ENCODE results near the gene S100A14. TPM values are rescaled to one million over a fixed set of nuclear protein-coding genes. Genes with fewer than 3 reads are reported as not detected.

Gene S100A14
- total RNA-seq, 1 experiment from 2014 or later, result 252 TPM

DNA sequence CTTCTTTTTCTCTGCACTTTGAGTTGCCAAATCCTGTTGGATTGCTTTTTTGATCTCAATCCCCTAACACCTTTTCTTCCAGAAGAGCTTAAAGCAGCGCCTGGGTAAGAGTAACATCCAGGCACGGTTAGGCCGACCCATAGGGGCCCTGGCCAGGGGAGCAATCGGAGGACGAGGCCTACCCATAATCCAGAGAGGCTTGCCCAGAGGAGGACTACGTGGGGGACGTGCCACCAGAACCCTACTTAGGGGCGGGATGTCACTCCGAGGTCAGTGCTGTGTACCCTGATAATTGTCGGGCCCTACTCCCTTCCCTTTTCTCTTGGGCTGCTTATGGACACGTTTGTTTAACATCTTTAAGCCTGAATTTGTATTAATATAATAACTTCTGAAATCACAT, 26.0 kb upstream of the S100A14 start:
- Histone ChIP-seq H3K9ac (ENCODE audit: low read length) (no peak overlapping the region), H3K9me2 (ENCODE audit: insufficient read depth) (no peaks in the 10 kb centered on the region), H2AFZ (ENCODE audit: low read depth, low read length, poor library complexity, severe bottlenecking) (no peak overlapping the region), H3K4me3 (replicated peaks in 1 of 2; ENCODE audit: low read depth in 1 of 2, low read length in 2 of 2) (no peak overlapping the region), H3K9me3 (ENCODE audit: control insufficient read depth in 1 of 2, insufficient read depth in 1 of 2, low read depth in 1 of 2, low read length in 2 of 2) (no peaks in the 10 kb centered on the region), H3K4me2 (ENCODE audit: low read length) (no peak overlapping the region), H3K27ac (ENCODE audit: low read depth, low read length) (no peak overlapping the region), H3K36me3 (ENCODE audit: control insufficient read depth in 1 of 2, insufficient read depth in 2 of 2, low read length in 2 of 2) (peaks cover 77 to 89% of the 10 kb centered on the region in 2 experiments), H4K20me1 (ENCODE audit: insufficient read depth) (peaks cover 6% of the 10 kb centered on the region; the same call in 1 of the 2 replicates), H3K4me1 (ENCODE audit: control insufficient read depth in 1 of 2, insufficient read depth in 2 of 2, low read length in 2 of 2) (peaks cover 0 to under 1% of the 10 kb centered on the region in 2 experiments; a peak in 1 of 4 replicates), H3K79me2 (ENCODE audit: insufficient read depth, low read length) (peaks cover 79% of the 10 kb centered on the region), H3K27me3 (ENCODE audit: insufficient read depth, low read length) (no peaks in the 10 kb centered on the region)
- ATAC-seq, result no peak
- TF ChIP-seq ZFX (IDR thresholded peaks at IDR 0.05) (no peak), POLR2AphosphoS5 (IDR thresholded peaks at IDR 0.05; ENCODE audit: low read depth, low read length) (no peak), POLR2A (IDR thresholded peaks at IDR 0.05; ENCODE audit: borderline replicate concordance, extremely low read depth, insufficient read depth, insufficient read length) (no peak), JUND (IDR thresholded peaks at IDR 0.05) (no peak), FOSL1 (IDR thresholded peaks at IDR 0.05; ENCODE audit: low read depth) (no peak), EGR1 (IDR thresholded peaks at IDR 0.05; ENCODE audit: low read depth) (no peak), EZH2 (IDR thresholded peaks at IDR 0.05) (no peak), CBX3 (IDR thresholded peaks at IDR 0.05; ENCODE audit: low read depth) (no peak), ZNF274 (IDR thresholded peaks at IDR 0.05; ENCODE audit: low read depth, low read length) (no peak), RAD21 (IDR thresholded peaks at IDR 0.05; ENCODE audit: low read depth) (no peak)
- TF ChIP-seq, protein P1, sequence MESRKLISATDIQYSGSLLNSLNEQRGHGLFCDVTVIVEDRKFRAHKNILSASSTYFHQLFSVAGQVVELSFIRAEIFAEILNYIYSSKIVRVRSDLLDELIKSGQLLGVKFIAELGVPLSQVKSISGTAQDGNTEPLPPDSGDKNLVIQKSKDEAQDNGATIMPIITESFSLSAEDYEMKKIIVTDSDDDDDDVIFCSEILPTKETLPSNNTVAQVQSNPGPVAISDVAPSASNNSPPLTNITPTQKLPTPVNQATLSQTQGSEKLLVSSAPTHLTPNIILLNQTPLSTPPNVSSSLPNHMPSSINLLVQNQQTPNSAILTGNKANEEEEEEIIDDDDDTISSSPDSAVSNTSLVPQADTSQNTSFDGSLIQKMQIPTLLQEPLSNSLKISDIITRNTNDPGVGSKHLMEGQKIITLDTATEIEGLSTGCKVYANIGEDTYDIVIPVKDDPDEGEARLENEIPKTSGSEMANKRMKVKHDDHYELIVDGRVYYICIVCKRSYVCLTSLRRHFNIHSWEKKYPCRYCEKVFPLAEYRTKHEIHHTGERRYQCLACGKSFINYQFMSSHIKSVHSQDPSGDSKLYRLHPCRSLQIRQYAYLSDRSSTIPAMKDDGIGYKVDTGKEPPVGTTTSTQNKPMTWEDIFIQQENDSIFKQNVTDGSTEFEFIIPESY (IDR thresholded peaks at IDR 0.05; ENCODE audit: extremely low read depth, insufficient replicate concordance, low read length), result no peak
- TF ChIP-seq, protein P2, sequence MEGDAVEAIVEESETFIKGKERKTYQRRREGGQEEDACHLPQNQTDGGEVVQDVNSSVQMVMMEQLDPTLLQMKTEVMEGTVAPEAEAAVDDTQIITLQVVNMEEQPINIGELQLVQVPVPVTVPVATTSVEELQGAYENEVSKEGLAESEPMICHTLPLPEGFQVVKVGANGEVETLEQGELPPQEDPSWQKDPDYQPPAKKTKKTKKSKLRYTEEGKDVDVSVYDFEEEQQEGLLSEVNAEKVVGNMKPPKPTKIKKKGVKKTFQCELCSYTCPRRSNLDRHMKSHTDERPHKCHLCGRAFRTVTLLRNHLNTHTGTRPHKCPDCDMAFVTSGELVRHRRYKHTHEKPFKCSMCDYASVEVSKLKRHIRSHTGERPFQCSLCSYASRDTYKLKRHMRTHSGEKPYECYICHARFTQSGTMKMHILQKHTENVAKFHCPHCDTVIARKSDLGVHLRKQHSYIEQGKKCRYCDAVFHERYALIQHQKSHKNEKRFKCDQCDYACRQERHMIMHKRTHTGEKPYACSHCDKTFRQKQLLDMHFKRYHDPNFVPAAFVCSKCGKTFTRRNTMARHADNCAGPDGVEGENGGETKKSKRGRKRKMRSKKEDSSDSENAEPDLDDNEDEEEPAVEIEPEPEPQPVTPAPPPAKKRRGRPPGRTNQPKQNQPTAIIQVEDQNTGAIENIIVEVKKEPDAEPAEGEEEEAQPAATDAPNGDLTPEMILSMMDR (IDR thresholded peaks at IDR 0.05 in 2 of 3, conservative IDR thresholded peaks at IDR 0.05 in 1 of 3; ENCODE audit: borderline replicate concordance in 1 of 3, insufficient read depth in 1 of 3, low read depth in 2 of 3, low read length in 2 of 3), result no peak
- TF ChIP-seq, protein P3, sequence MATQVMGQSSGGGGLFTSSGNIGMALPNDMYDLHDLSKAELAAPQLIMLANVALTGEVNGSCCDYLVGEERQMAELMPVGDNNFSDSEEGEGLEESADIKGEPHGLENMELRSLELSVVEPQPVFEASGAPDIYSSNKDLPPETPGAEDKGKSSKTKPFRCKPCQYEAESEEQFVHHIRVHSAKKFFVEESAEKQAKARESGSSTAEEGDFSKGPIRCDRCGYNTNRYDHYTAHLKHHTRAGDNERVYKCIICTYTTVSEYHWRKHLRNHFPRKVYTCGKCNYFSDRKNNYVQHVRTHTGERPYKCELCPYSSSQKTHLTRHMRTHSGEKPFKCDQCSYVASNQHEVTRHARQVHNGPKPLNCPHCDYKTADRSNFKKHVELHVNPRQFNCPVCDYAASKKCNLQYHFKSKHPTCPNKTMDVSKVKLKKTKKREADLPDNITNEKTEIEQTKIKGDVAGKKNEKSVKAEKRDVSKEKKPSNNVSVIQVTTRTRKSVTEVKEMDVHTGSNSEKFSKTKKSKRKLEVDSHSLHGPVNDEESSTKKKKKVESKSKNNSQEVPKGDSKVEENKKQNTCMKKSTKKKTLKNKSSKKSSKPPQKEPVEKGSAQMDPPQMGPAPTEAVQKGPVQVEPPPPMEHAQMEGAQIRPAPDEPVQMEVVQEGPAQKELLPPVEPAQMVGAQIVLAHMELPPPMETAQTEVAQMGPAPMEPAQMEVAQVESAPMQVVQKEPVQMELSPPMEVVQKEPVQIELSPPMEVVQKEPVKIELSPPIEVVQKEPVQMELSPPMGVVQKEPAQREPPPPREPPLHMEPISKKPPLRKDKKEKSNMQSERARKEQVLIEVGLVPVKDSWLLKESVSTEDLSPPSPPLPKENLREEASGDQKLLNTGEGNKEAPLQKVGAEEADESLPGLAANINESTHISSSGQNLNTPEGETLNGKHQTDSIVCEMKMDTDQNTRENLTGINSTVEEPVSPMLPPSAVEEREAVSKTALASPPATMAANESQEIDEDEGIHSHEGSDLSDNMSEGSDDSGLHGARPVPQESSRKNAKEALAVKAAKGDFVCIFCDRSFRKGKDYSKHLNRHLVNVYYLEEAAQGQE (IDR thresholded peaks at IDR 0.05; ENCODE audit: low read depth), result no peak
- TF ChIP-seq, protein P4, sequence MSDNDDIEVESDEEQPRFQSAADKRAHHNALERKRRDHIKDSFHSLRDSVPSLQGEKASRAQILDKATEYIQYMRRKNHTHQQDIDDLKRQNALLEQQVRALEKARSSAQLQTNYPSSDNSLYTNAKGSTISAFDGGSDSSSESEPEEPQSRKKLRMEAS (IDR thresholded peaks at IDR 0.05), result no peak
- ChIA-PET CTCF (no interaction called here), POLR2A (interaction anchor here (2.9 kb wide), 1 partner anchor 15 kb away, joined by 8 read pairs; the partner anchor contains the start of gene S100A13), RAD21 (ENCODE audit: low non-redundant PET in 1 of 2, low total read pairs in 2 of 2, uncharacterized antibody in 2 of 2, unreplicated experiment in 2 of 2) (no interaction called here)
- intact Hi-C loops (cut with micrococcal nuclease), result no loop called here
- DNase-seq (ENCODE audit: low read depth, low spot score), result no peak
- BruUV-seq (replicated peaks), result no TSS peak

All from HCT116 (cell line).